ENCODE results near the gene ALDH7A1.

ALDH7A1 gene

GRCh38 chr5:126514558-126515141, 80.4 kb downstream of the ALDH7A1 start:
- Histone ChIP-seq H3K9me3 (ENCODE audit: control insufficient read depth, insufficient read depth, low read length) (no peaks in the 10 kb centered on the region), H4K20me1 (ENCODE audit: control insufficient read depth, insufficient read depth, low read depth, low read length) (no peaks in the 10 kb centered on the region), H3K27me3 (ENCODE audit: control insufficient read depth, low read length) (no peaks in the 10 kb centered on the region), H3K9me2 (replicated peaks; ENCODE audit: control insufficient read depth, low read length) (no peaks in the 10 kb centered on the region), H3K4me2 (ENCODE audit: low read length) (no peak overlapping the region), H3K4me3 (ENCODE audit: low read length) (no peak overlapping the region), H3K36me3 (ENCODE audit: control insufficient read depth, low read length) (no peaks in the 10 kb centered on the region), H3K27ac (ENCODE audit: low read depth, low read length) (no peak overlapping the region), H3F3A (ENCODE audit: control insufficient read depth, insufficient read depth) (no peaks in the 10 kb centered on the region), H3K4me1 (ENCODE audit: control insufficient read depth, low read length) (no peaks in the 10 kb centered on the region), H3K79me2 (ENCODE audit: control insufficient read depth, low read length) (no peaks in the 10 kb centered on the region)
- TF ChIP-seq CTCF (IDR thresholded peaks at IDR 0.05; ENCODE audit: low read depth, low read length, poor library complexity, severe bottlenecking) (no peak), EZH2phosphoT487 (IDR thresholded peaks at IDR 0.05; ENCODE audit: borderline replicate concordance, low read length) (no peak)

- TF ChIP-seq EZH2phosphoT487 (IDR thresholded peaks at IDR 0.05; ENCODE audit: borderline replicate concordance, low read length), result no peak
- TF ChIP-seq CTCF (IDR thresholded peaks at IDR 0.05; ENCODE audit: low read depth, low read length, poor library complexity, severe bottlenecking), result no peak
- no peaks in the 10 kb centered on the region for H4K20me1 ChIP-seq (ENCODE audit: control insufficient read depth, insufficient read depth, low read depth, low read length)
- H3K9me2 ChIP-seq (replicated peaks; ENCODE audit: control insufficient read depth, low read length), result no peaks in the 10 kb centered on the region
- H3K9me3 ChIP-seq (ENCODE audit: control insufficient read depth, insufficient read depth, low read length), result no peaks in the 10 kb centered on the region
- no peaks in the 10 kb centered on the region for H3K36me3 ChIP-seq (ENCODE audit: control insufficient read depth, low read length)
- no peaks in the 10 kb centered on the region for H3K79me2 ChIP-seq (ENCODE audit: control insufficient read depth, low read length)
- peaks cover 2% of the 10 kb centered on the region; the same call in 1 of the 2 replicates for H3K4me1 ChIP-seq (ENCODE audit: control insufficient read depth, low read length)
- no peaks in the 10 kb centered on the region for H3K27me3 ChIP-seq (ENCODE audit: control insufficient read depth, low read length)
- no peaks in the 10 kb centered on the region for H3F3A ChIP-seq (ENCODE audit: control insufficient read depth, insufficient read depth)
- no peak overlapping the region for H3K4me3 ChIP-seq (ENCODE audit: low read length)
- no peak overlapping the region for H3K4me2 ChIP-seq (ENCODE audit: low read length)
- no peak overlapping the region for H3K27ac ChIP-seq (ENCODE audit: low read depth, low read length)
Observed at GRCh38 chr5:126514131-126514557, 80.9 kb downstream of the ALDH7A1 start.

GRCh38 chr5:126513703-126514102, 81.3 kb downstream of the ALDH7A1 start:
- no peak for TF ChIP-seq EZH2phosphoT487 (IDR thresholded peaks at IDR 0.05; ENCODE audit: borderline replicate concordance, low read length)
- H3K27ac ChIP-seq (ENCODE audit: low read depth, low read length), result no peak overlapping the region
- no peaks in the 10 kb centered on the region for H4K20me1 ChIP-seq (ENCODE audit: control insufficient read depth, insufficient read depth, low read depth, low read length)
- no peaks in the 10 kb centered on the region for H3K27me3 ChIP-seq (ENCODE audit: control insufficient read depth, low read length)
- no peaks in the 10 kb centered on the region for H3K79me2 ChIP-seq (ENCODE audit: control insufficient read depth, low read length)
- H3F3A ChIP-seq (ENCODE audit: control insufficient read depth, insufficient read depth), result no peaks in the 10 kb centered on the region
- H3K4me3 ChIP-seq (ENCODE audit: low read length), result no peak overlapping the region
- H3K9me3 ChIP-seq (ENCODE audit: control insufficient read depth, insufficient read depth, low read length), result no peaks in the 10 kb centered on the region
- no peaks in the 10 kb centered on the region for H3K9me2 ChIP-seq (replicated peaks; ENCODE audit: control insufficient read depth, low read length)
- peaks cover 6% of the 10 kb centered on the region for H3K4me1 ChIP-seq (ENCODE audit: control insufficient read depth, low read length)
- no peaks in the 10 kb centered on the region for H3K36me3 ChIP-seq (ENCODE audit: control insufficient read depth, low read length)
- no peak overlapping the region for H3K4me2 ChIP-seq (ENCODE audit: low read length)

- H3K27ac ChIP-seq (ENCODE audit: low read depth, low read length), result no peak overlapping the region
- no peaks in the 10 kb centered on the region for H3K9me3 ChIP-seq (ENCODE audit: control insufficient read depth, insufficient read depth, low read length)
- H4K20me1 ChIP-seq (ENCODE audit: control insufficient read depth, insufficient read depth, low read depth, low read length), result no peaks in the 10 kb centered on the region
- no peaks in the 10 kb centered on the region for H3K79me2 ChIP-seq (ENCODE audit: control insufficient read depth, low read length)
- peaks cover 7% of the 10 kb centered on the region for H3K4me1 ChIP-seq (ENCODE audit: control insufficient read depth, low read length)
- TF ChIP-seq CTCF (IDR thresholded peaks at IDR 0.05; ENCODE audit: low read depth, low read length, poor library complexity, severe bottlenecking) (no peak), EZH2phosphoT487 (IDR thresholded peaks at IDR 0.05; ENCODE audit: borderline replicate concordance, low read length) (no peak)
- no peaks in the 10 kb centered on the region for H3K36me3 ChIP-seq (ENCODE audit: control insufficient read depth, low read length)
- no peak overlapping the region for H3K4me3 ChIP-seq (ENCODE audit: low read length)
- no peaks in the 10 kb centered on the region for H3K9me2 ChIP-seq (replicated peaks; ENCODE audit: control insufficient read depth, low read length)
- no peaks in the 10 kb centered on the region for H3K27me3 ChIP-seq (ENCODE audit: control insufficient read depth, low read length)
- H3K4me2 ChIP-seq (ENCODE audit: low read length), result no peak overlapping the region
- no peaks in the 10 kb centered on the region for H3F3A ChIP-seq (ENCODE audit: control insufficient read depth, insufficient read depth)
Observed at GRCh38 chr5:126513302-126513701, 81.7 kb downstream of the ALDH7A1 start.
